WERI-Rb-1 (cell line): Measurements from ENCODE around the gene ZFHX3.

Source experiments
- DNase-seq: peaks from one replicate; pipeline ENCODE4 v3.0.0-alpha.2; 2020
- H3K27ac ChIP-seq: fragments of 250-450 bp; sonication (Bioruptor Pico); 2 replicates; pipeline ENCODE4 v1.5.1; 2020; ENCODE audit warnings: mild to moderate bottlenecking, moderate library complexity
- H3K27me3 ChIP-seq: fragments of 250-450 bp; sonication (Bioruptor Pico); 2 replicates; pipeline ENCODE4 v1.5.1; 2021; ENCODE audit warnings: mild to moderate bottlenecking, low read depth, moderate library complexity; ENCODE audit not compliant: insufficient read depth, severe bottlenecking
- H3K36me3 ChIP-seq: fragments of 250-450 bp; sonication (Bioruptor Pico); 2 replicates; pipeline ENCODE4 v1.5.1; 2020; ENCODE audit warnings: mild to moderate bottlenecking, moderate library complexity
- H3K4me3 ChIP-seq: 2 replicates; pipeline ENCODE4 v1.5.1; 2011; ENCODE audit warnings: low read depth, mild to moderate bottlenecking, control low read depth, low read length
- H3K9me3 ChIP-seq: fragments of 250-450 bp; sonication (Bioruptor Pico); 2 replicates; pipeline ENCODE4 v1.5.1; 2021; ENCODE audit warnings: mild to moderate bottlenecking, moderate library complexity; ENCODE audit not compliant: severe bottlenecking
- TF ChIP-seq, protein P1 (sequence below): IDR thresholded peaks from 2 replicates; pipeline ENCODE4 v1.5.1; 2011; ENCODE audit warnings: low read depth, mild to moderate bottlenecking, control low read depth, inconsistent platforms, low read length

ZFHX3 gene

DNA sequence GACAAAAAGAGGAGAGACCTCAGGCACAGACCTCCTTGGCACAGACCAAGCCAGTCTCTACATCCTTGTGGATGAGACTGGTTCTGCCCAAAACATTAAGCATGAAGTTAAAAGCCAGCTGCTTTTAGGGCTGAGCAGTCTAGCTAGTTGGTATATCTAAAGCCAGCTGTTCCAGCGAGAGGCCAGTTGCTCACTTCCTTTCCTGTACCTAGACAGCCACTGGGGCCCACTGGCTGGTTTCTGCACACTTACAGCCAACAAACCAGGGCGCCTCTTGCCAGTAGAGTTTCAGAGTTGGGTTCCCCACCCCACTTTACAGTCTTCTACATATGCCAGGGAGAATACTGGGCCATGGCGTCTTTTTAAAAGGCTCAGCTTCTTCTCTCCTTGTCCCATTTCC is 242.4 kb downstream of the ZFHX3 start:
- H3K27me3 ChIP-seq = no peaks in the 10 kb centered on the region
- H3K27ac ChIP-seq = no peak overlapping the region
- H3K36me3 ChIP-seq = peaks cover 20% of the 10 kb centered on the region
- H3K4me3 ChIP-seq = no peak overlapping the region
- DNase-seq = no peak
- TF ChIP-seq, protein P1, sequence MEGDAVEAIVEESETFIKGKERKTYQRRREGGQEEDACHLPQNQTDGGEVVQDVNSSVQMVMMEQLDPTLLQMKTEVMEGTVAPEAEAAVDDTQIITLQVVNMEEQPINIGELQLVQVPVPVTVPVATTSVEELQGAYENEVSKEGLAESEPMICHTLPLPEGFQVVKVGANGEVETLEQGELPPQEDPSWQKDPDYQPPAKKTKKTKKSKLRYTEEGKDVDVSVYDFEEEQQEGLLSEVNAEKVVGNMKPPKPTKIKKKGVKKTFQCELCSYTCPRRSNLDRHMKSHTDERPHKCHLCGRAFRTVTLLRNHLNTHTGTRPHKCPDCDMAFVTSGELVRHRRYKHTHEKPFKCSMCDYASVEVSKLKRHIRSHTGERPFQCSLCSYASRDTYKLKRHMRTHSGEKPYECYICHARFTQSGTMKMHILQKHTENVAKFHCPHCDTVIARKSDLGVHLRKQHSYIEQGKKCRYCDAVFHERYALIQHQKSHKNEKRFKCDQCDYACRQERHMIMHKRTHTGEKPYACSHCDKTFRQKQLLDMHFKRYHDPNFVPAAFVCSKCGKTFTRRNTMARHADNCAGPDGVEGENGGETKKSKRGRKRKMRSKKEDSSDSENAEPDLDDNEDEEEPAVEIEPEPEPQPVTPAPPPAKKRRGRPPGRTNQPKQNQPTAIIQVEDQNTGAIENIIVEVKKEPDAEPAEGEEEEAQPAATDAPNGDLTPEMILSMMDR = no peak
- no peaks in the 10 kb centered on the region for H3K9me3 ChIP-seq

DNA sequence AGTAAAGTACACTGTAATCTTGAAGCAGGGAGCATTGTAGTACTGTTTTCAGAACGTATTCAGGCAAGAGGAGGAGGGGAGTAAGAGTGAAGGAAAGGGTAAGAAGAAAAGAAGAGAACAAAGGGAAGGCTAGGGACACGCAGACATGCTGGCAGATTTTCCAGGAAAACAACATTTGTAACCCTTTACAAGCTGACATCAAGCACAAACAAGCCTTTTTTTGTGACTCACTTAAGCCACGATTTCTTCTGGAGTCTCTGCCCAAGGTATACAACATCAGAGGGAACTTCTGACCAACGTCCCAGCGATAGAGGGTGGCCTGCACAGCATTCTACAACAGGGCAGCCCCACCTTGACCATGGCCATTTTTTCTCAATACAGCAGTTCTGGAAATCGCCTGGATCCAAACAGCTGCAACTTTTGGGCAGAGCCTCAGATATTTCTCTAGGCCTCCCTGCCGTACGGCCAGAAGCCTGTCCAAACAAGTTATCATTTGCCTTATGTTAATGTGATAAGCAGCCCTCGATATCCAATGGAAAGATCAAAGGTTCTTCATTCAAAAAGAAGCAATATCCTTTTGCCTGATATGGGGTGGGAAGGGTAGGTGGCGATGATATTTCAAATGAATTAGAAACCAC is 247.3 kb downstream of the ZFHX3 start:
- TF ChIP-seq, protein P1 = no peak
- peaks cover 40% of the 10 kb centered on the region for H3K36me3 ChIP-seq
- DNase-seq = no peak

DNA sequence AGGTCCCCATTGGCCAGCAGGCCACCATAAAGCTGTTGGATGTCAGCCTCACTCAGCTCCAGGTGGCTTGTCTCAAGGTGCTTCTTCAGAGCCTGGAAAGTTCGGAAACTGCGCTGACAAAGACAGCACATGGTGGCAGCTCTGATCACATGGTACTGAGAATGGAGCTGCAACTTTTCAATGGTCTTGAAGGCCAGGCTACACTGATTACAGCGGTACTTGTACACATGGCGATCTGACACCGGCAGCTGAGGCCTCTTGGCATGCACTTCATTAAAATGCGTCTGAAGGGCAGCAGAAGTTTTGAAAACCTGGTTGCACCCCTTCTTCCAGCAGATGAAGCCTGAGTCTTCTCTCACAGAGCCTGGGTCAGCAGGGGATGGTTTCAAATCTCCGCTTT is 249.7 kb downstream of the ZFHX3 start:
- TF ChIP-seq, protein P1 = no peak
- Histone ChIP-seq H3K4me3 (no peak overlapping the region), H3K27ac (no peak overlapping the region), H3K36me3 (peaks cover 50% of the 10 kb centered on the region), H3K9me3 (no peaks in the 10 kb centered on the region), H3K27me3 (no peaks in the 10 kb centered on the region)
- no peak for DNase-seq

More for the DNA sequence above, 247.3 kb downstream of the ZFHX3 start:
- no peak overlapping the region for H3K4me3 ChIP-seq
- H3K9me3 ChIP-seq = no peaks in the 10 kb centered on the region
- H3K27ac ChIP-seq = no peak overlapping the region
- H3K27me3 ChIP-seq = no peaks in the 10 kb centered on the region

DNA sequence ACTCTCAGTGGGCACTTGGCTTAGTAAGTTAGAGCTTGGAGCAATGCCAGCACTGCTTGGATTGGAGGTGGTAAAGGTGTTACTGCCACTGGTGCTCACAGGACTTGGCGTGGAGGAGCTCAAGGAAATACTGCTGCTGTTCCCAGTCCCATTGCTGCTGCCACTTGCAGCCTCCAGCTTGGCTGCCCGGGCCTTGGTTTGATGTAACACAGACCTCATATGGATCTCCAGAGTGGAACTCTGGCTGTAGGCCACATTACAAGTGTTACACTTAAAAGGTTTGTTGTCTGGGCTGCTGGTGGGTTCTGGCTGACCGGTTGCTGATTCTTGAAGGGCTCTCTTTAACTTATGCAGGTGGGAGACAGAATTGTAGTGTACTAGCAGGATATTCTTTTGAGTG is 250.3 kb downstream of the ZFHX3 start:
- Histone ChIP-seq H3K4me3 (no peak overlapping the region), H3K27me3 (no peaks in the 10 kb centered on the region), H3K36me3 (peaks cover 56% of the 10 kb centered on the region), H3K9me3 (no peaks in the 10 kb centered on the region), H3K27ac (no peak overlapping the region)
- no peak for DNase-seq
- TF ChIP-seq, protein P1 = no peak

DNA sequence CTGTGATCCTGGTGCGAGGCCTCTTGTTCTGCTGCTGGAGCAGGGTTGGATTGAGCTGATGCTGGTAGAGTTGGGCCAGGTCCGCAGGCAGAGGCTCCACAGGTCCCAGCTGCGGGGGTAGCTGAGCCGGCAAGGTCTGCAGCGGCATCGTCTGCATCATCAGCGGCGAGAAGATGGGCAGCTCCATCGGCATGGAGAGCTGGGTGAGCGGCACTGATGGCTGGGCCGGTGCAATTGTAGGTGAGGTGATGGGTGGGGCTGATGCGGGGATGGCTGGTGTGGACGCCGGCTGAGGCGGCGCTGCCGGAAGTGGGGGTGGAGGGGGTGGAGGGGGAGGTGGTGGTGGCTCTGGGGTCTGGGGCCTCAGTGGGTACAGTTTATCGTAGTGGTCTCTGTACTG is 251.7 kb downstream of the ZFHX3 start:
- TF ChIP-seq, protein P1 = no peak
- Histone ChIP-seq H3K9me3 (no peaks in the 10 kb centered on the region), H3K4me3 (no peak overlapping the region), H3K27ac (no peak overlapping the region), H3K36me3 (peaks cover 68% of the 10 kb centered on the region), H3K27me3 (no peaks in the 10 kb centered on the region)
- DNase-seq = no peak

DNA sequence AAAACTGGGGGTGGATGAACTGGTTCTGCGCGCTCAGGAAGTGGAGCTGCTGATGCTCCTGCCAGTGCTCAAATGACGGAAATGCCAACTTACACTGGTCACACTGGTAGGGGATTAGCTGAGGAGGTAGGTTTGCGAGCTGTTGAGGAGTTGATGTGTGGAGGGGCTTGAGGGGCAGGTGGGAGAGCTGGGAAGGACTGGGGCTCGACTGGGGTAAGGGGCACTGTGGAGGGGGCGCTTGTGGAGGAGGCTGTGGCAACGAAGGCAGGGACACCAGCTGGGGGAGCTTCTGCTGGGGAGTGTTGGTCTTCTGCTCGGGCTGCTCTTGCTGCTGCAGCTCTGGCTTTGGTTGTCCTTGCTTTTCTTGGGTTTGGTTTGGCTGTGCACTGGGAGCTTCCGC is 252.9 kb downstream of the ZFHX3 start:
- Histone ChIP-seq H3K36me3 (peaks cover 77% of the 10 kb centered on the region), H3K27me3 (no peaks in the 10 kb centered on the region)
- DNase-seq = no peak

More for the DNA sequence above, 252.9 kb downstream of the ZFHX3 start:
- H3K9me3 ChIP-seq = no peaks in the 10 kb centered on the region
- no peak overlapping the region for H3K4me3 ChIP-seq
- no peak overlapping the region for H3K27ac ChIP-seq
- TF ChIP-seq, protein P1 = no peak
